Retina (tissue), 1 donor: ENCODE measurements around the gene LCE3B.
"Not testable (repeated sequence)": the region's sequence is repeated elsewhere in the genome, so short reads cannot be mapped to it uniquely, and the experiment has no call there.

Experiments
- DNase-seq: peaks from one replicate; pipeline ENCODE4 v3.0.0-alpha.2; 2016

LCE3B gene, protein sequence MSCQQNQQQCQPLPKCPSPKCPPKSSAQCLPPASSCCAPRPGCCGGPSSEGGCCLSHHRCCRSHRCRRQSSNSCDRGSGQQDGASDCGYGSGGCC

DNA sequence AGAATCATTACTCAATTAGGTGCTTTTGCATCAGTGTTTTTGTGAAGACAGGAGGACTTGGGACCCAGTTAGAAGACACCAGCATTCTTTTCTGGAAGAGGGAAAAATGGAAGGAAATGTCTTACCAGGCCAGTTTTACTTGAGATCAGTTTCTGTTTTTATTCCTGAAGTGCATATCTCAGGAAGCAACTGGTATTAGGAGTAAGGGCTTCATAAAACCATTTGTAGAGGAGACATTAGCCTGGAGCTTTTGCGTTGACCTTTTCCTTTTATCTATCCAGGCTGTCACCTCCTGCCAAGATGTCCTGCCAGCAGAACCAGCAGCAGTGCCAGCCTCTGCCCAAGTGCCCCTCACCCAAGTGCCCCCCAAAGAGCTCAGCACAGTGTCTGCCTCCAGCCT, at the start of gene LCE3B:
TSS of gene LCE3B (plus strand) at position 301 of the 400 bp plus-strand sequence. CDS start at position 301, 0 bp downstream.
- no peak for DNase-seq

DNA sequence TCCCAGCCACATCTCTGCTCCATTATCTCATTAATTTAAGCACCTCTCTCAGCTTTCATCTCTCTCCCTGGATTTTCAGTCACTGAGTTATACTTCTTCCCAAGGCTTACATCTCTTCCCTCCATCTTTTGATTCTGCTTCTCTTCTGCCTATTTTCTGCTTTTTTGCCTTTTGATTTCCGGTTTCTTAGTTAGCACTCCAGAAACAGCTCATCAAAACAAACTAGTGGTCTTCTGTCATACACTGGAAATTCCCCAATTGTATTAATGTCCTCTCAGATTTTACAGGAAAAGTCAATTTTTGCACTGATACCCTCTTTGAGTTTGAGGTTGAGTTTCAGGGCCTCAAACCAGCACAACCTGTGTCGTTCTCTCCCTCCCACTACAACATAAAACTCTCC, 48.5 kb upstream of the LCE3B start:
- no peak for DNase-seq

DNA sequence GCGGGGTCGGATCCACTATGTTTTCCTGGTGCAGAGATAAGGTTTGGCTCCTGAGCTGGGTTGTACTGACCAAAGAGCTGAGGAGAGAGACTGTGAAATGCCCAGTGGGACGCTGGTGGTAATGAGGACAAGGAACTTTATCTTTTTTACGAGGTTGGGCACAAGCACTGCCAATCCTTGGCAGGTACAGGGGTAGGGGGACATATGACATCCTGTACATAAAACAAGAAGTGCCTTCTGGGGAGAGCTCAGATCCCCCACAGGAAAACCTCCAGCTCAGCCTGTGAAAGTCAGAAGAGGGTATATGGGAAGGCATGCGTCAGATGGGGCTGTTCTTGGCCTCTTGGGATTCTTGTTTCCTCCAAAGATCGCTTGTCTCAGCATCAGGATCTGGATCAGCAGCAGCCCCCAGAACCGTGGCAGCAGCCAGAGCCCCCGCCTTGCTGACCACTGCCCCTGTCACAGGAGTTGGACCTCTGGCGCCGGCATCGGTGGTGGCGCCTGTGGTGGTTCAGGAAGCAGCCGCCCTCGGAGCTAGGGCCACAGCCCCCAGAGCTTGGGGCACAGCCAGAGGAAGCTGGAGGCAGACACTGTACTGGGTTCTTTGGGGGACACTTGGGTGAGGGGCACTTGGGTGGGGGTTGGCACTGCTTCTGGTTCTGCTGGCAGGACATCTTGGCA, 47.9 kb upstream of the LCE3B start:
- no peak for DNase-seq

DNA sequence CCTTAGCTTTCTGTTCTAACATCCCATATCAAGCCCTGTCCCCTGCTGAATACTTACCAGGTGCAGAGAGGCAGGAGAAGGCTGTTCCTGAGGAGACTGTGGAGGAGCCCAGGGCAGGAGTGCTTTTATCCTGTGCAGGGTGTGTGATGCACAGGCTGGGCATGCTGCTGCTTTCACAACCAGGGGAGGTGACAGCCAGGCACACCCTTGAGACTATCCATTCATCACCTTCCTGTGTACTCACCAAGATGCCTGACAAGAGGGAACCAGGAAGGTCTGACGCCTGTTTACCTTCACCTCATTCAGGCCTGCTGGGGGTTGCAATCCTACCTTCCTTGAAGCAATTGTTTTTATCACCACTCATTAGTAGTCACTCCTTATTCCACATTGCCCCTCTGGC, 46.9 kb upstream of the LCE3B start, which contains the start of gene LCE3E:
TSS of gene LCE3E (minus strand) at position 100 of the 400 bp plus-strand sequence. CDS start 572 bp downstream, outside the sequence.
- DNase-seq, result no peak

DNA sequence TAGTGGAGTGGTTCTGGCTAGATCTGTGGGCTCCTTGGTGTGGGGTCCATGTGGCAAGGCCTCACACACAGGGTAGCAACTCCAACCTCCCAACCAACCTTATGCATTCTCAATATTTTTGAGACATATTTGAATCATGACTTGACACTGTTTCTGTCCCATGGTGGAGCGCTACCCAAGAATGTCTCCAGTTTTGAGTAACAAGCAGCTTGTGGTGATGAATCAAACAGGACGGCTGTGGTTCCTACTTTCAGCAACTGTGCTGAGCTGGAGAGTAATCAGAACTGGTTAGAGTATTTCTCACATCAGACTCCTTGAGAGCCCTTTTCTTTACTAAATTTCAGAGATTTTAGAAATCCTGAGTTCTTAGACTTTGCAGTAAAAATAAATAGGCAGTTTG, 36.4 kb upstream of the LCE3B start:
- DNase-seq, result no peak

DNA sequence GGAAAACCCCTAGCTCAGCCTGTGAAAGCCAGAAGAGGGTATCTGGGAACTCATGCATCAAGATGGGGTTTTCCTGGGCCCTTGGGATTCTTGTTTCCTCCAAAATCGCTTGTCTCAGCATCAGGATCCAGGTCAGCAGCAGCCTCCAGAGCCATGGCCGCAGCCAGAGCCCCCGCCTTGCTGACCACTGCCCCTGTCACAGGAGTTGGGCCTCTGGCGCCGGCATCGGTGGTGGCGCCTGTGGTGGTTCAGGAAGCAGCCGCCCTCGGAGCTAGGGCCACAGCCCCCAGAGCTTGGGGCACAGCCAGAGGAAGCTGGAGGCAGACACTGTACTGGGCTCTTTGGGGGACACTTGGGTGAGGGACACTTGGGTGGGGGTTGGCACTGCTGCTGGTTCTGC, 34.1 kb upstream of the LCE3B start:
- DNase-seq, result not testable (repeated sequence)

DNA sequence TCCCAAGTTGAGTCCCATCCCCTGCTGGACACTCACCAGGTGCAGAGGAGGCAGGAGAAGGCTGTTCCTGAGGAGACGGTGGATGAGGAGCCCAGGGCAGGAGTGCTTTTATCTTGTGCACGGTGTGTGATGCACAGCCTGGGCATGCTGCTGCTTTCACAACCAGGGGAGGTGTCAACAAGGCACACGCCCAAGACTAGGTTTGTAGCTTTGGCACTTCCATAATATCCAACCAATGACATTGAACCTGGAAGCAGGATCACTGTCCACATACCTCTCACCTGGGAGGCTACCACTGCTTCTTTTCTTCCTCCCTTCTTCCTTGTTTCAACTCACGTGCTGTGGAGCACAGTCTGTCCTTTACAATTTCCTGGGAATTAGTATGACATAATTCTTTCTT, 33.2 kb upstream of the LCE3B start, which contains the start of gene LCE3D:
TSS of gene LCE3D (minus strand) at position 84 of the 400 bp plus-strand sequence. CDS start 580 bp downstream, outside the sequence.
- no peak for DNase-seq

DNA sequence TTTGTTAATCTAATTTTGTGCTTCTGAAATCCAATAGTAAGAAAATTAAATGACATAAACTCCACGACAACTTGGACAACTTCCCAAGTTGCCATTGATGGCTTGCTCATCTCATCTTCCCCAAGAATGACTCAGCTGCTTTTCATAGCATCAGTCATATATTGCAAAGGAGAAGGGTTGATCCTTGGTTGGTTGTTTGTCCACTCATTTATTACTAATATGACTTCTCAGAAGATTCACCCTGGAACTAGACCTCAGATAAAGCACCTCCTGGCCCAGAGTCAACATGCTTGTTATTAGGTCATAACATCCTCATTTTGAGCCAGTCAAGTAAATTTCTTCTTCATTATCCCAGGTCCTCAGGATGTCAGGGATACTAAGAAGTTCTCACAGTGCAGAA, 31.0 kb upstream of the LCE3B start:
- no peak for DNase-seq

DNA sequence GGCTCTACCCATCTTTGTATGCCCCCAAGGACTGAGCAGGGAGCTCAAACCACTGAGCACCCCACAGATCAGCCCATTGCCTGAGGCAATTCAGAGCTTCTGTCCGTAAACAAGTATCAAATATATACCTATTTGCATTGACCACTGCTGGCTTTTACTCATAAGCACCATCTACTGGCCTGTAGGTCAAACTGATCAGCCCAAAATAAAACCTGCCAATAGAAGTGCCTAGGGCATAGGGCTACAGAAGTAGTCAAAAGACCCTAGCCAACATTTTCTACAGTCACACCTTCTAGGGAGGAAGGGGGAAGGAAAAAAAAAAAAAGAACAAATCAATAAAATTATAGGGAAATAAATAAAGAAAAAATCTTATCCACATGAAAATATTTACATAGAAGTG, 28.0 kb upstream of the LCE3B start:
- DNase-seq, result no peak

DNA sequence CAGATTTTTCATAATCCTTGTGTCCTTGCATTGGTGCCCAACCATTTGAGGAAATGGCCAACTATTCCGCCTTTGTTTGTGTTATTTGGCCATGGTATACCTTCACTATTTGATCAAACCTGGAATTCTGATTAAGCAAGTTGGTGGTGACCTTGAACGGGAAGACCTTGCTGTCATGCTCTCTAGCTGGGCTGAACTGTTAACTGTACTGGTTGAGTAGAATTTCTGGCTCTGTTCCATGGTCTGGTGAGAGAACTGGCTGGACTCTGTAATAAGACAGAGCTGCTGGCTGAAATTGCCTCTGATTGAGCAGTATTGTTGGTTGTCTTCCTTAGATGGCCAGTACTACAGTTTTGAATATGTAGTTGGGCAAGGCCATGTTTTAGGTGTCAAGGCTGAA, 16.6 kb upstream of the LCE3B start:
- no peak for DNase-seq

DNA sequence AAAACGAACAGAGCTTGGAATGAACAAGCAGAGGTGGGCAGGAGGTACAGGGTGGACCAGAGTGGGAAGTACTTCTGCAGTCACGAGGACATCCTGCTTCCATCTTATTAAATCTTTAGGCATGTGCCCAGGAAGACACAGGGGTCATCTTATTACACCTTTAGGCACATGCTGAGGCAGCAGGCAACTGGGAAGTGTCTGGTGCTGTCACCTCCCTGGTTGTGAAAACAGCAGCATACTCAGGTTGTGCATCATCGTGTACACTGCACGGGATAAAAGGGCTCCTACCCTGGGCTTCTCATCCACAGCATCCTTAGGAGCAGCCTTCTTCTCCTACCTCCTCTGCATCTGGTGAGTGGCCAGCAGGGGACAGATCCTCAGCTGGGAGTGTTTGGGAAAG, 13.7 kb upstream of the LCE3B start, which contains the start of gene LCE3C:
TSS of gene LCE3C (plus strand) at position 301 of the 400 bp plus-strand sequence. CDS start 498 bp downstream, outside the sequence.
- no peak for DNase-seq

DNA sequence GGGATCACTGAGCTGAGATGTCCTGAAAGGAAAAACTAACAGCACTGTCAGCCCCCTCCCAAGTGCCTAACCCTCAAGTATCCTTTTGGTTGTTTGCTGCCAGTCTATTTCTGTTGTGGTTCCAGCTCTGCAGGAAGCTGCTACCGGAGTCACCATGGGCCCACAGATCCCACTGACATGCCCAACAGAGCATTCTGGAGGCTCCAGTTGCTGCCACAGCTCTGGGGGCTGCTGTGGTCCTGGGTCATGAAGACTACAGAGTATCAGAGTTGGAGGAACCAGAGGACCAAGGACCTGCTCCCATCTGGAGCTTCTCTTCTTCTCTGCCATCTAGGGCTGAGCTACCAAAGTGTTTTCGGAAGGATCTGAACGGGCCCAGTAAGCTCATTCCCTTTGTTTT, 8.4 kb downstream of the LCE3B start:
- no peak for DNase-seq

DNA sequence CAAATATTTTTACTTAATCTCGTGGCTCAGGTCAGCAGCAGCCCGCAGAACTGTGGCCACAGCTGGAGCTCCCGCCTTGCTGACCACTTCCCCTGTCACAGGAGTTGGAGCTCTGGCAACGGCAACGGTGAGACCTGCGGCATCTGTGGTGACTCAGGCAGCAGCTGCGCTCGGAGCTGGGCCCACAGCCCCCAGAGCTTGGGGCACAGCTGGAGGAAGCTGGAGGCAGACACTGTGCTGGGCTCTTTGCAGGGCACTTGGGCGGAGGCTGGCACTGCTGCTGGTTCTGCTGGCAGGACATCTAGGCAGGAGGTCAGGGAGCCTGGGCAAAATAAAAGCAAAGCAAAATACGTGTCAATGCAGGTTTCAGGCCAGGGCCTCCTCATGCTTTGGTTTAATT, 9.2 kb downstream of the LCE3B start, which contains the start of gene LCE3A:
TSS of gene LCE3A (minus strand) at position 301 of the 400 bp plus-strand sequence. CDS start at position 301, 0 bp downstream.
- no peak for DNase-seq

DNA sequence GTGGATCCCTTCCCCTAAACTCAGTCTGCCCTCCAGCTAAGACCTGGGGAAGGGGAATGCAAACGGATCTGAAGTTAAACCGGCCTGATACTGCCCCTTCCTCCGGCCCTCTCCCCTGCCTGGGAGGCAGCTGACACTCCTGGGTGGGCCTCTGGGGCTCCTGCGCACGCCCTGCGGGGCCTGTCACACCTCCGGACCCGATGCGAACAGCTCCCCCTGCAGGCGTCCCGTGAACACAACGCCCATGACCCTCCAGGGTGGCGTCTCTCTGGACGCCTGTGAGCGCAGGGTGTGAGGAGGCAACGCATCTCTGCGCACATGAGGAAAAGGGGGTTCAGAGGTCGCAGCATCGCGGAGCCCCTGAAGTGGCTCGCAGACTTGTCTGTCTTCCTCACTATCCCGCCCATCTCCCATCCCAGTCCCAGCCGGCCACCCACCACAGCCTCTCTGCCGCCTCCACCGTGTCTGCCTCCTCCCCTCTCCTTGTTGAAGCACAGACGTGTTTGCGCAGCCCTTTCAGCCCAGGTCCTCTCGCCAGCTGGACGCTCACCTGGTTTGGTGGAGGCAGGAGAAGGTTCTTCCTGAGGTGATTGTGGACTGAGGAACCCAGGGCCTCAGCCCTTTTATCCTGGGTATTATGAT, 9.7 kb downstream of the LCE3B start:
- DNase-seq, result no peak

DNA sequence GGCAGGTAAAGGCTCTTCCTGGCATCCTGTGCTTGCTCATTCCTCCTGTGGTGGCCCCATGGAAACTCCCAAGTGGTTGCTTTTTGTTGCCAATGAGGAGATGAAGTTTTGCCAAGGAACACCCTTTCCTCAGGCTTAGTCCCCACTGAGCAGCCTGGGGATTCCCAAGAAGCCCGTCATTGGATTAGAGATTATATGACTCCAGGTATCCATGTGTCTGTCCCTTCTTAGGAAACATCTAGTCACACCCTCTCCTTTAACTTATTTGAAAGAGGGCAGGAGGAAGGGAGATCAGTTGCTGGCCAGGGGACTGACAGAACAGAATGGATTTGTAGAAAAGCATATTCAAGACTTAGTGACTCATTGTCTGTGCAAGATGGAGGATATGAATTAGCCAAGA, 13.1 kb downstream of the LCE3B start:
- DNase-seq, result no peak

DNA sequence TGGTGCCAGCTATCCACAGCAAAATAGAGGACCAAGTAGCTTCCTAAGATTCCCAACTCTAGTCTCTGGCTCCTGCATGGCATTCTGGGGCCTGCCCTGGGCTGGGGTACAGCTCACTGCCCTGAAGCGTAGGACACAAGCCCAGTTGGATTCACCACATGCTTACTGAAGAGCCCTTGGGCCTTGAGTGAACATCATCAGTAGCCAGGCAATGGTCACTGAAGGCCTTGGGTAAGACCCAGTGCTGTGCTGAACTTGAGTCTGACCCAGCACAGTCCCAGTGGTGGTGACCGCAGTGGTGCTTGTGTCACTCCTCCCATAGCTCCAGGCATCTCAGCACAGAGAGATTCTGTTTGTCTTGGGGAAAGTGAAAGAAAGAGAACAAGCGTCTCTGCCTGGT, 17.0 kb downstream of the LCE3B start:
- DNase-seq, result no peak

DNA sequence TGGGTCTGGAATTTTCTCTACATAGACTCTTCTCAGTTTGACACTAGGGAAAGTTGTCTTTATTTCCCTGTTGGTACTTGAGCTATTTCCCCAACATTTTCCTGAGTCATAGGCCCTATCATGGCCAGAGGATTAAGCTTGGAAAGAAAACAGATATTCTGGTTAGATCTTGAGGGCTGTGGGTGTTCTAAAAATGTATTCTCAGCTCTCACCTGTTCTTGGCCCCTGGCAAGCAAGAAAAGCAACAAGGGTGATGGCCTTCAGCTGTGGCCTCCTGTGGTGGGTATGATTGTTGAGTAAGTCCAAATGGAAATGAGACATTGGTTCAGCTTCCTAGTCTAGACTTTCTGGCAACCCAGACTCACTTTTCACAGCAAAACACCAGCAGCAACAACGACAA, 26.7 kb downstream of the LCE3B start:
- no peak for DNase-seq

DNA sequence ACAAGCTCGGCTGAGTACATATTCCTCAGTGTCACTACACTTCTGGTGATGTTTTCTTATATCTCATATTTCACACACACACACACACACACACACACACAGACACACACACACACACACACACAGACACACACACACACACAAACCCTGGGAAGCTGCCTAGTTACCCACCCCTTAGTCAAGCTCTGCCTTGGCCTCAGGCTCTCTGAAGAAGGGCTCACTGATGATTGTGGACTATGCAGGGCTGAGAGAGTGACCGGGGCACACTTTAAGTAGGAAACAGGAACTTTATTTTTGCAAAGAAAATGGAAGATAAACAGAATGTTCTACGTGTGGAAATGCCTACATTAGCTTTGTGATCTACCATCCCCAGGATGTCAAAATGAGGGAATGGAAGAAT, 30.3 kb downstream of the LCE3B start:
- DNase-seq, result no peak

DNA sequence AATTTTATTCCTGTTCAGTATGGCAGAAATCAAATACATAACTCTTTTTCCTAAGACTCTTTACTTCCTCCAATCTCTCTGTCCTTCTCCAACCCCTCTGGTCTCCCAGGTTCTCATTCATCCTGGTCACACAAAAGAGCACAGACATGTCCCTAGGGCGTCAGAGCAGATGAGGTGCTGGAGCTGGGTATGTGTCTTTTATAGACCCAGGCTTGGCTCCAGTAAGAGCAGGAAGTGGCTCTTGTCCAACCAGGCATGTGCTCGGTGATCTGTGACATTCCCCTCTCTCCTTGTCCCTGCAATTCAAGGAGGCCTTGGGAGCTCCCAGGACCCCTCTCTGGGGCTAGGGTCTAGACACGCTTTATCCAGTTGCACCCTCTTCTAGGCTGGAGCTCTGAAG, 31.5 kb downstream of the LCE3B start:
- DNase-seq, result no peak

DNA sequence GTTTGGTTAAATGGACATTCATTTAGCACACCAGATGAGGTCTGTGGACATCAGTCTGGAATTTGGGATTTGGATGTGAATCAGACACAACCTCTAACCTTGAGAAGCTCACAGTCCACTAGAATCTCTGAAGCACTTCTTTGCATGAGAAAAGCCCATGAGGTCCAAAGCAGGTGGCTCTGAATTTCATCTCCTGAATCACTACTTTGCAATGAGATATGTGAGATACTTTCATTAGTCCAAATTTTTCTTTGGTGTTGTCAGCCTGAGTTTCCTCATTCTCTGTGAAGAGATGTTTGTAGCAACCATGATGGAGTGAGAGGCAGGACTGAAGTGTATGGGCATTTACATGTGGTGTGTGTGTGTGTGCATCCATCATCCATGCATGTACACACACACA, 33.0 kb downstream of the LCE3B start:
- DNase-seq, result no peak

DNA sequence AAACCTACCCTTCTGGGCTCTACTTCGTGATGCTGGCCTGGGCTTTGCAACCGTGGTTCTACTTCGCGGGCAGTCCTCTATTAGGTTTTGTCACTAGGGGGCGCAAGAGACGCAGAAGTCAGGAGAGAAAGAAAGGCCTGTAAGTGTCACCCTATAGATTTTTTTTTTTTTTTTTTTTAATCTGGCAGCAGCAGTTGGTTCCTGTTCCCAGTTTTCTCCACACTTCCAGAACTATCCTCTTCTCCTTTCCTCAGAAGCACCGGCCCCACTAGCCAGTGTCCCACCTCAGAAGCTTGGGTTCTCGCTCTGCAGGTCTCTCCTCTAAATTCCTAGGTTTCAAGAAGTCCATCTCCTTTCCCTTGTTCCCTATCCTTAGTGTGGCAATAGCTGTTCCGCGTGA, 40.5 kb downstream of the LCE3B start:
- DNase-seq, result peak; percentile 79

DNA sequence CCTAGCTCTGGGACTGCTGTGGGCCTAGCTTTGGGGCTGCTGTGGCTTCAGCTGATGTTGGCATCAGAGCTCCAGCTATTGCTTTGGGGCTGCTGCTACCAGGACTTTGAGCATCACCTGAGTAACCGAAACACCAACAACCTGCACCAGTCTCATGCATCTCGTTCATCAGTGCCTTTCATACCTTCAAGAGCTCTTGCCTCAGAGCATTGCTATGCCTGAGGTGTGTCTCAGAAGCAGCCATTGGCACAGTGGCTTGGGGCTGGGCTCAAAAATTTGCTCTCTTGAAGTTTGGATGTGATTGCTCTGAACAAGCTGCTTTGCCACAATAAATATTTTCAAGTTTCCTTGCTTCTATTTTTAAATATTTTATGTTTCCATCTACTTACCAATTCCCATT, 42.8 kb downstream of the LCE3B start:
- DNase-seq, result no peak

DNA sequence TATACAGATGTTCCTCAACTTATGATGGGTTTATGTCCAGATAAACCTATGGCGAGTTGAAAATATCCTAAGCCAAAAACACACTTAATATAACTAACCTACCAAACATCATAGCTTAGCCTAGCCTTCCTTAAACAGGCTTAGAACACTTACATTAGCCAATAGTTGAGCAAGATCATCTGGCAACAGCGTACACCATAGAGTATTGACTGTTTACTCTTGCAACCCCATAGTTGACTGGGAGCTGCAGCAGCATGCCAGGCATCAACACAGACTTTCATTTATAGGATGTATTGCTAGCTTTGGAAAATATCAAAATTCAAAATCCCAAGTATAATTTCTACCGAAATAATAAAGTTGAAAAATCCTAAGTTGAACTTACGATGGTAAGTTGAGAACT, 44.1 kb downstream of the LCE3B start:
- DNase-seq, result no peak

DNA sequence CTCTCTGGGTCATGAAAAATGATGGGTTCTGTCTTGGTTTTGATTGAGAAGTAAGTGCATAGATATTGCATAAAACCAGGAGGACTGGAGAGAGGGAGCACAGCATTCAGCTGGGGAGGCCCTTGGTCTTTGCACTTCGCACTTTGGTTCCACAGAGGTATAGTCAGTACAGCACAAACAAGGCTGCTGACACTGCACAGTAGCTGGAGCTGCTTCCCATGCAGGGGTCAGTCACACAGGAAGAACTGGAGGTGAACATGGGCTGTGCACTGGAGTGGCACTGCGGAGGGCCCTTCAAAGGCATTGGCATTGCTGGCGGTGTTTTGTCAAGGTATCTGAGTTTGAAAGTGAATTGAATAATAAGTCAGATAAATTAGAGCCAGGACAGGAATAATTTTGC, 45.0 kb downstream of the LCE3B start:
- no peak for DNase-seq
